Measurements from ENCODE around the gene OMP. TPM values are rescaled to one million over a fixed set of nuclear protein-coding genes. Genes with fewer than 3 reads are reported as not detected.

The OMP gene
- total RNA-seq, 1 experiment from 2014 or later: not detected

DNA sequence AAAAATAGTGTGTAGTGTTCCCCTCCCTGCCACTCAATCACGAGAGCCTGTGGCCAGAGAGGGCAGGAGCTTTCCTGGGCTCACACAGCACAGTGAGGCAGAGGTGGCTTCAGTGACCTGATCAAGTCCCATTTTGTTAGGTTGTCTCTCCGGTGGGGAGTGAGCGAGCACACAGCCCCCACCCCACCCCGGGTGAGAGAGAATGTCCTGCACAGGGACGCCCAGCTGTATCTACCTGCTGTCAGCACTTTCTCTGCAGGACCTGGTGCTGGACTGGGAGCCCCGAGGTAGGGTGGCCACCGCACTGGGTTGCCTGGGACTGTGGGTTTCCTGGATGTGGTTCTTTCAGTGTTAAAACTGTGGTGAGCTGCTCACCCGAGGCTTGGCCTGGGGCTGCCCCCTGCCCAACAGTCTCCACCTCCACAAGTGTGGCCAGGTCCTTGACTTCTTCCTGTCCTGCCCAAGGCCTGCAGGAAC, 29.8 kb upstream of the OMP start:
- H3K4me1 Mint-ChIP-seq (ENCODE audit: insufficient read depth, unreplicated experiment): peaks cover 11% of the 10 kb centered on the region

DNA sequence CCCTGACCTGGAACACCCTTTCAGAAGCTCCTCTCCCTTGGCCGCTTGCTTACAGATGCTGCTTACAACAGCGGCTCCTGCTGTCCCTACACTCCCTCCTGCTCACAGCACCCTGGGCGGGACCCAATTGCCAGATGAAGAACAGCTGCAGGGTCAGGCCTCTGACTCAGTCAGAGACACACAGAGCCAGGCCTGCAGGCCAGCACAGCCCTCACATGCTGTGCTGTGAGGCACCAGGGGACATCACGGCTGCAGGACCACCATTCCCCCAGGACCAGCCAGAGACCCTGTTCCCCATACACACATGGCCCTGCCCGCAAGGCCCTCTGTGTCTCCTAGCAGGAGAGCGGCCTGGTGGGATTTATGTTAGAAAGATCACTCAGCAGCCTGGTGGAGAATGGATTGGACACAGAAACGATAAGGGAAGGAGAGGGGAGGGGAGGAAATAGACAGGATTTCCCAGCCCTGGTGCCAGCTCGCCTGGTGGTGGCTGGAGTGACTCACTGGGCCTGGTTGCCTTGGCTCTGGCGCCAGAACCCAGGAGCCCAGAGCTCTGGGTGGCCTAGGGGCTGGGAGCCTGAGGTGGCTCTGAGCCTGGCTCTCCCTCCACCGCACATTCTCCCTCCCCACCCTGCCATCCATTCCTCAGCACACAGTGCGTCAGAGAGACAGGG, 29.2 kb upstream of the OMP start:
- intact Hi-C loops (cut with micrococcal nuclease): loop anchor here (1.0 kb wide), 1 partner anchor 26 kb away; no protein-coding TSS in a partner anchor

More for the DNA sequence above, 29.8 kb upstream of the OMP start:
- intact Hi-C loops (cut with micrococcal nuclease): loop anchor here (1.0 kb wide), 1 partner anchor 26 kb away; no protein-coding TSS in a partner anchor
- CTCF ChIA-PET: interaction anchor here (0.6 to 1.8 kb wide), 7 partner anchors 16 to 271 kb away, joined by 3 to 10 read pairs (median 3); no protein-coding TSS in a partner anchor
- H3K27me3 Mint-ChIP-seq (ENCODE audit: insufficient read depth, unreplicated experiment): no peaks in the 10 kb centered on the region
- peaks cover 5% of the 10 kb centered on the region for H3K36me3 Mint-ChIP-seq (ENCODE audit: insufficient read depth, unreplicated experiment)
- peak overlapping the region; percentile 74 for H3K27ac Mint-ChIP-seq (ENCODE audit: low read depth, unreplicated experiment)
- POLR2A ChIA-PET: interaction anchor here (0.7 to 1.0 kb wide), 2 partner anchors 25 to 52 kb away, joined by 3 to 5 read pairs; no protein-coding TSS in a partner anchor
- H3K9me3 Mint-ChIP-seq (ENCODE audit: unreplicated experiment): peaks cover 2% of the 10 kb centered on the region
- TF ChIP-seq, protein P1, sequence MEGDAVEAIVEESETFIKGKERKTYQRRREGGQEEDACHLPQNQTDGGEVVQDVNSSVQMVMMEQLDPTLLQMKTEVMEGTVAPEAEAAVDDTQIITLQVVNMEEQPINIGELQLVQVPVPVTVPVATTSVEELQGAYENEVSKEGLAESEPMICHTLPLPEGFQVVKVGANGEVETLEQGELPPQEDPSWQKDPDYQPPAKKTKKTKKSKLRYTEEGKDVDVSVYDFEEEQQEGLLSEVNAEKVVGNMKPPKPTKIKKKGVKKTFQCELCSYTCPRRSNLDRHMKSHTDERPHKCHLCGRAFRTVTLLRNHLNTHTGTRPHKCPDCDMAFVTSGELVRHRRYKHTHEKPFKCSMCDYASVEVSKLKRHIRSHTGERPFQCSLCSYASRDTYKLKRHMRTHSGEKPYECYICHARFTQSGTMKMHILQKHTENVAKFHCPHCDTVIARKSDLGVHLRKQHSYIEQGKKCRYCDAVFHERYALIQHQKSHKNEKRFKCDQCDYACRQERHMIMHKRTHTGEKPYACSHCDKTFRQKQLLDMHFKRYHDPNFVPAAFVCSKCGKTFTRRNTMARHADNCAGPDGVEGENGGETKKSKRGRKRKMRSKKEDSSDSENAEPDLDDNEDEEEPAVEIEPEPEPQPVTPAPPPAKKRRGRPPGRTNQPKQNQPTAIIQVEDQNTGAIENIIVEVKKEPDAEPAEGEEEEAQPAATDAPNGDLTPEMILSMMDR (IDR thresholded peaks at IDR 0.05; ENCODE audit: unreplicated experiment): no peak
- BruUV-seq (replicated peaks): no TSS peak
- no peak for DNase-seq (ENCODE audit: unreplicated experiment)
- H3K4me3 Mint-ChIP-seq (ENCODE audit: unreplicated experiment): no peak overlapping the region

DNA sequence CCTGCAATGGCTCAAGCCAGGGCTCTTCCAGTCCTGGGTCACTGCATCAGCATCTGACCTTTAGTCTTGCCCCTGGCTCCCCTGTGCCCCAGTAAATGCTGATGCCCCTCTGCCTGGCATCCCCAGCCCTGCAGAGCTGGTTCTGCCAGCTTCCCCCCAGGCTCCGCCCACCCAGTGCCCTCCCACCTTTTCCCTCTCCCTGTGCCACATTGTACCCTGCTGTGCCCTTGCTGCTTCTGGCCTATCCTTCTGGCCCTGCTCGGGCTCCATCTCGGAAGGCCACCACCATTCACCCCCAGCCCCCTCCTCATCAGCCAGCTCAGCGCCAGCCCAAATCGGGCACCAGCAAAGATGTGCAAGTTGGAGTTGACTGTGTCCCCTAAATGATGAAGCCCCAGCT, 28.4 kb upstream of the OMP start:
- no peak overlapping the region for H3K4me3 Mint-ChIP-seq (ENCODE audit: unreplicated experiment)

More for the DNA sequence above, 29.2 kb upstream of the OMP start:
- peaks cover 8% of the 10 kb centered on the region for H3K9me3 Mint-ChIP-seq (ENCODE audit: unreplicated experiment)
- peak overlapping the region; percentile 74 for H3K27ac Mint-ChIP-seq (ENCODE audit: low read depth, unreplicated experiment)
- BruUV-seq (replicated peaks): no TSS peak
- peak; percentile 76 for DNase-seq (ENCODE audit: unreplicated experiment)
- H3K4me1 Mint-ChIP-seq (ENCODE audit: insufficient read depth, unreplicated experiment): peaks cover 11% of the 10 kb centered on the region
- ChIA-PET POLR2A (interaction anchor here (0.7 to 1.0 kb wide), 2 partner anchors 25 to 53 kb away, joined by 3 to 5 read pairs; no protein-coding TSS in a partner anchor), CTCF (interaction anchor here (0.6 to 1.8 kb wide), 7 partner anchors 16 to 525 kb away, joined by 3 to 10 read pairs (median 3); no protein-coding TSS in a partner anchor)
- peaks cover 5% of the 10 kb centered on the region for H3K36me3 Mint-ChIP-seq (ENCODE audit: insufficient read depth, unreplicated experiment)
- no peak overlapping the region for H3K4me3 Mint-ChIP-seq (ENCODE audit: unreplicated experiment)
- TF ChIP-seq, protein P1 (IDR thresholded peaks at IDR 0.05; ENCODE audit: unreplicated experiment): peak; percentile 19
- H3K27me3 Mint-ChIP-seq (ENCODE audit: insufficient read depth, unreplicated experiment): no peaks in the 10 kb centered on the region

More for the DNA sequence above, 28.4 kb upstream of the OMP start:
- Mint-ChIP-seq H3K9me3 (ENCODE audit: unreplicated experiment) (peaks cover 15% of the 10 kb centered on the region), H3K4me1 (ENCODE audit: insufficient read depth, unreplicated experiment) (peaks cover 11% of the 10 kb centered on the region), H3K27me3 (ENCODE audit: insufficient read depth, unreplicated experiment) (no peaks in the 10 kb centered on the region), H3K36me3 (ENCODE audit: insufficient read depth, unreplicated experiment) (peaks cover 5% of the 10 kb centered on the region), H3K27ac (ENCODE audit: low read depth, unreplicated experiment) (no peak overlapping the region)
- intact Hi-C loops (cut with micrococcal nuclease): no loop called here
- POLR2A ChIA-PET: no interaction called here
- no TSS peak for BruUV-seq (replicated peaks)
- DNase-seq (ENCODE audit: unreplicated experiment): no peak
- CTCF ChIA-PET: interaction anchor here (0.7 to 1.4 kb wide), 2 partner anchors 16 to 524 kb away, joined by 3 to 5 read pairs; no protein-coding TSS in a partner anchor
- TF ChIP-seq, protein P1 (IDR thresholded peaks at IDR 0.05; ENCODE audit: unreplicated experiment): no peak

Measured in MCF 10A (cell line).